KOPT-K1 (cell line): Measurements from ENCODE around the gene SCD.

ENCODE experiments used
- H3K27ac ChIP-seq: fragments of 200-600 bp; sonication (generic); 2 replicates; pipeline ENCODE4 v1.5.1; 2016; ENCODE audit warnings: antibody characterized with exemption, mild to moderate bottlenecking, low read depth, low read length; ENCODE audit not compliant: poor library complexity, severe bottlenecking
- H3K36me3 ChIP-seq: fragments of 200-600 bp; sonication (generic); 2 replicates; pipeline ENCODE4 v1.5.1; 2017; ENCODE audit warnings: antibody characterized with exemption, mild to moderate bottlenecking, low read length, moderate library complexity; ENCODE audit not compliant: insufficient read depth
- H3K9me3 ChIP-seq: fragments of 200-600 bp; sonication (generic); 2 replicates; pipeline ENCODE4 v1.5.1; 2017; ENCODE audit warnings: antibody characterized with exemption, low read length, mild to moderate bottlenecking; ENCODE audit not compliant: insufficient read depth, poor library complexity, severe bottlenecking

Gene SCD

GRCh38 chr10:100330079-100330478 lies 17.0 kb upstream of the SCD start, which contains the start of gene PKD2L1:
PKD2L1 (minus strand) TSS chr10:100330228; CDS start chr10:100330103, 125 bp downstream.
- Histone ChIP-seq H3K9me3 (no peaks in the 10 kb centered on the region), H3K36me3 (no peaks in the 10 kb centered on the region), H3K27ac (no peak within 1 kb of the TSS)

DNA sequence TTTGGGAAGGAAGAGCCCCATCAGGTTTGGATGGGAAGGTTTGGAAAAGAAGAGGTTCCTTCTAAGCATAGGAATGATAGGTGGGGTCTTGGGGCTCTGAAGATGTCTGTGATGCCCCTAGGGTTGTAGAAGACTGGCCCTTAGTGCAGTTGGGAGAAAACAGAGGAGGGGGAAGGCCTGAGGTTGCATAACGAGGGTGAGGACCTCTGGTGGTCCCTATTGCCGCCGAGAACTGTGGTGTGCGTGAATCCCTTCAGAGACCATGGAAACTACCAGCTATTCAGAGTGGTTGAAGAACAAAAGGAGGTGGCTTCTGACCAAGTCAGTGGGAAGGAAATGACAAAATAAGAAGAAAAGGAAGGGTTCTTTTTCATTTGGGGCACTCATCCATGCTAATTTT lies 13.9 kb upstream of the SCD start:
- Histone ChIP-seq H3K27ac (no peak overlapping the region), H3K36me3 (no peaks in the 10 kb centered on the region), H3K9me3 (no peaks in the 10 kb centered on the region)

GRCh38 chr10:100333661-100334440 lies 13.2 kb upstream of the SCD start:
- H3K9me3 ChIP-seq: no peaks in the 10 kb centered on the region
- H3K27ac ChIP-seq: no peak overlapping the region
- H3K36me3 ChIP-seq: no peaks in the 10 kb centered on the region

- no peaks in the 10 kb centered on the region for H3K9me3 ChIP-seq
- H3K27ac ChIP-seq: no peak overlapping the region
- no peaks in the 10 kb centered on the region for H3K36me3 ChIP-seq
Measured at GRCh38 chr10:100334762-100335161, 12.3 kb upstream of the SCD start.

DNA sequence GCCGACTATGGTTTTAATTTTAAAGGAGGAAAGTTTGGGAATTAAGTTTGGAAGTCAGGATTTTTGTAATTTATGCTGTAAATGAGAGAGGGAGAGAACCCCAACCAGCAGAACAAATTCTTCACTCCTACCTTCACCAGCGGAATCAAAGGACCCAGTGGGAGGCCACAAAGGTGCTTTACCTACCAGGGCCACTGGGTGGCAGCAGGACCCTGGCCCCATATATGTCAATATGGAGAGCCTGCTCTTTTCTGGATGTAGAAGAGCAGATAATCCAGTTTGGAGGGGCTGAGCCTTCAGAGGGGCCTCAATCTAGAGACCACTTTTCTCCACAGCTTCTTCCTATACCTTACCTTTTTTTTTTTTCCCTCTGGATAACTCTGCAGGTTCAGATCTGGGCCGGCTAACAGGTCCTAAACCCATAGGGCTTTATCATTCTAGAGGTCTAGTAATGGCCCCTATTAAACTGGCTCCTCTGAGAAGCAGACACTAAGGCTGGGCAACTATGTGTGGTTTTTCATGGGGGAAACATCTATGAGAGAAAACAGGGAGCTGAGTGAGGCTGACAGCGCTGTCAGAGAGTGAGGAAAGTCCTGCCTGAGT lies 8.5 kb upstream of the SCD start:
- Histone ChIP-seq H3K27ac (peak overlapping the region; percentile 14), H3K36me3 (no peaks in the 10 kb centered on the region), H3K9me3 (no peaks in the 10 kb centered on the region)

GRCh38 chr10:100339236-100339635 lies 7.8 kb upstream of the SCD start:
- H3K36me3 ChIP-seq: no peaks in the 10 kb centered on the region
- peak overlapping the region; percentile 14 for H3K27ac ChIP-seq
- H3K9me3 ChIP-seq: no peaks in the 10 kb centered on the region

- H3K36me3 ChIP-seq: no peaks in the 10 kb centered on the region
- H3K9me3 ChIP-seq: no peaks in the 10 kb centered on the region
- no peak overlapping the region for H3K27ac ChIP-seq
Measured at GRCh38 chr10:100340948-100341847, 5.8 kb upstream of the SCD start.

DNA sequence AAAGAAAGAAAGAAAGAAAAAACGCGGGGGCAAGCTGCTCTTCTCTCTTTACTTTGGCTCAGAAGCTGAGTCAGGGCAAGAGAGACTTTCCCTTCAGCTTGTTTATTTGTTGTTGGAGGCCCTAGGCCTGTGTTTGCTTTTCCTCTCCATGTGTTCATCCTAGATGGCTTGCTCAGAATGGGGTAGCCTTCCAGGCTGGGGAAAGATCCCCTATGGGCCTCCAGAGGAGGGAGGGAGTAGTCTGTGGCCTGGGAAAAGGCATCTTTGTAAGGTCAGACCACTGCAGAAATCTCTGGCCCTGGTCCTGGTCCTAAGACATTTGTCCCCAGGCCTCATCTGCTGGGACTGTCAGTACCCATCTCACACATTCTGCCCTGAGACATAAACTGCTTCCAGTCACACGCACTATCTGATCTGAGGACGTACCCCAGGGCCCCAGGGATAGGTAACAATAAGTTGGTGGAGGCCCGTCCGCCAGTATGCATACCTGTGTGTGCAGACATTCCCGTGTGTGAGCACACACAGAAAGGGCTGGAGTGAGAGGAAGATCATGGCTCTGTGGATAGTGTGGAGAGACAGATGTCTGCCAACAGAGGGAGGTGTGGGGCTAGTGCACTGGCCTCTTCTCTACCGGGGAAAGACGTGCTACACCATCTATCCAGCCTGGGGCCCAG lies 4.9 kb upstream of the SCD start:
- Histone ChIP-seq H3K9me3 (no peaks in the 10 kb centered on the region), H3K27ac (peak overlapping the region; percentile 12), H3K36me3 (no peaks in the 10 kb centered on the region)

GRCh38 chr10:100342627-100342972 lies 4.4 kb upstream of the SCD start:
- Histone ChIP-seq H3K27ac (peak overlapping the region; percentile 12), H3K9me3 (no peaks in the 10 kb centered on the region), H3K36me3 (peaks cover 3% of the 10 kb centered on the region; the same call in 1 of the 2 replicates)

DNA sequence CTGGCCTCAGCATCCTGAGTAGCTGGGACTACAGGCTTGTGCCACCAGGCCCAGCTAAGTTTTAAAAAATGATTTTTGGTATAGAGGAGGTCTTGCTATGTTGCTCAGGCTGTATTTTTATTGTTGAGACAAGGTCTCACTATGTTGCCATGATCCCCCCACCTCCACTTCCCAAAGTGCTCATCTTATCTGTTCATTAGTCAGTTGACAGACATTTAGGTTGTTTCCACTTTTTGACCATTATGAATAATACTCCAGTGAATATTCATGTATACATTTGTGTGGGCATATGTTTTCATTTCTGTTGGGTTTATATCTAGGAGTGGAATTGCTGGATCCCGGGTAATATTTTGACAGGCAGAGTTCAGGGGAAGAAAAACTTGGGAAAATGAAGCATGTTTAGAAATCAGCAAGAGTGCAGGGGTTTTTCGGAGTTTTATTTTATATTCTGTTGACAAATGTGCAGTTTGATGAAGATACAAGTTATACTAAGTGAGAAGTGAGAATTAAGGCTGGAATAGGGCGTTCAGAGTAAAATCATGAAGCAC lies 2.7 kb upstream of the SCD start:
- H3K36me3 ChIP-seq: peaks cover 20% of the 10 kb centered on the region
- H3K9me3 ChIP-seq: no peaks in the 10 kb centered on the region
- no peak overlapping the region for H3K27ac ChIP-seq

DNA sequence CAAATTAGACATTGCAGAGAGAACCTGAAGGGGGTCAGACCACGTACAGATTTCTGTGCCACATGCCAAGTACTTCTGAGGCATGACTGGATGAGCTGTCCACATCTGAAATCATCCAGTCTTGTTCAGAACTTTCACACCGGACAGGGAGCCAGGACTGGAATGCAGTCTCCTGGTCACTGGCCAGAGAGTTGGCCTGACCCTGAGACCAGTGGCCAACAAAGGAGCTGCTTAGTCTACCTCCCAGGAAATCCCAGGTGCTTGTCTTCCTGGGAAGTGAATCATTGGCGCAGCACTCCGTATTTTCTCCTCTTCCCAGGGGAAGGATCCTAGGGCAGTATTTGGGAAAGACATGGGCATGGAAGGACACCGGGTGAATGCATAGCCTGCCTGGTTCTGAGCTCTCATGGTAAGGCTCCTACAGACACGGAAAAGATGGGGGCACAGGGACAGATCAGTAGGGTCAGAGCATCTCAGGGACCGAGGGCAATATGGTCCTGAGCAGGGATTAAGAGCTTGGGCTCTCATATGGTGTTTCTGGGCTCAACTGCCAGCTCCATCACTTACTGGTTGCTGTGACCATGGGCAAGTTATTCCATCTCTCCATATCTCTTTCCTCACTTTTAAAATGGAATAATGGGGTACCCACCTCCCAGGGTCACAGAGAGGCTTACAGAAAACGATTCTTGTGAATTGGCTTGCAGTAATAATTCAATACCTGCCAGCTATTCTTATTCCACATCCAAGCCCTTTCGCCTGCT lies 1.3 kb upstream of the SCD start:
- Histone ChIP-seq H3K27ac (peak overlapping the region; percentile 97), H3K36me3 (peaks cover 35% of the 10 kb centered on the region), H3K9me3 (no peaks in the 10 kb centered on the region)

- Histone ChIP-seq H3K36me3 (peaks cover 41% of the 10 kb centered on the region), H3K27ac (peak overlapping the region; percentile 97), H3K9me3 (no peaks in the 10 kb centered on the region)
Measured at GRCh38 chr10:100346351-100346764, 675 bp upstream of the SCD start.

GRCh38 chr10:100347568-100348195 lies 649 bp downstream of the SCD start:
- Histone ChIP-seq H3K9me3 (no peaks in the 10 kb centered on the region), H3K27ac (peak overlapping the region; percentile 97), H3K36me3 (peaks cover 54% of the 10 kb centered on the region)
